NCI-H146 (cell line): Measurements from ENCODE around the gene KPTN.
A peak's percentile ranks its signal among the peaks of the same experiment; 100 is the strongest.

Source experiments
- DNase-seq: peaks from one replicate; lab custom pipeline; 2025; lab: John Stamatoyannopoulos, UW

KPTN gene

DNA sequence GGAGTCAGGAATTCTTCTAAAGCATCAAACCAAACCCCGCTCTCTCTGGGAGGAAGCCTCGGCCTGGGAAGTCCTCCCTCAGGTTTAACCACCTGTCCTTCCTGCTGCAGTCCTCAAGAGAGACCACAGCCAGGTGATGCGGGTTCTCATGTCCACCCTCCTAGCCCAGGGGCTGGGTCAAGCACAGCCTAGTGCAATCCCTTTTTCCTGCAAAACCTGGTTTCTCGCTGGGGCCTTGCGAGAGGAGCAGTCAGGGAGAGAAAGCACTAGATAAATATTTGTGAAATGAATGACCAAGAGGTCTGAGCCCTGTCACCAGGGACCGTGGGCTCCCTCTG lies 14.7 kb downstream of the KPTN start:
- no peak for DNase-seq

- DNase-seq: no peak
These were observed 16.1 kb downstream of the KPTN start for GRCh38 chr19:47467914-47468313.

DNA sequence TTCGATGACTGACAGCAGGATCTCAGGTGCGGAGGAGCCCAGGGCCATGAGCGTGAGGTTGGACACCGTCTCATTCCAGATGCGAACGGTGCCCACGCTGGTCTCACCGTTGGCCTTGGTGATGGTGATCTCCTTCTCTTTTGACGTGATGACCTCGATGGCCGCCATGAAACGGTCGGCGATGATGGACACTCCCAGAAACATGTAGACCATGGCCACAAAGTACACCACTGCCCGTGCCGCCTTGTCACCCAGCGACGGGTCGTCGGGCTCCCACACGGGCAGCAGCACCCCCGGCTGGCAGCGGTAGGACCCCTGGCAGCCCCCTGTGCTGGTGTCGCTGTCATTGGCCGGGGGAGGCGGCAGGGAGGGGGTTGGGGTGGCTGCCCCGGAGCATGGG lies 18.1 kb downstream of the KPTN start:
- no peak for DNase-seq

- no peak for DNase-seq
These were observed 19.2 kb downstream of the KPTN start for GRCh38 chr19:47464675-47465419.

DNA sequence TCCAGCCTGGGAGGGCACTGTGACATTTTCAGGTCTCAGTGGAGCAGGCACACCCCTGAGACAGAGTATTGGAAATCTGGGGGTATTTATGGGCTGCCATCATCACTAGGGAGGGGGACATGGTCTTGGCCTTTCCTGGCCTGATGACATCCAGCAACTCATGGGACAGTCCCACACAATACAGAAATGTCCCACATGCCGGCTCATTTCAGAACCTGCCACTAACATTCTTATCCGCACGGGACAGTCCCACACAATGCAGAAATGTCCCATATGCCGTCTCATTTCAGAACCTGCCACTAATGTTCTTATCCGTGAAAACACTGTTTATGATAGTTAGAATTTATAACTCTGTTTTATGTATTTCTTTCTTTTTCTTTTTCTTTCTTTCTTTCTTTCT lies 22.1 kb downstream of the KPTN start:
- DNase-seq: no peak

GRCh38 chr19:47459477-47459876 lies 24.5 kb downstream of the KPTN start:
- no peak for DNase-seq

- no peak for DNase-seq
These were observed 25.3 kb downstream of the KPTN start for GRCh38 chr19:47458672-47459071.

GRCh38 chr19:47456721-47457474 lies 27.1 kb downstream of the KPTN start:
- no peak for DNase-seq

GRCh38 chr19:47450478-47450877 lies 33.5 kb downstream of the KPTN start:
- no peak for DNase-seq

DNA sequence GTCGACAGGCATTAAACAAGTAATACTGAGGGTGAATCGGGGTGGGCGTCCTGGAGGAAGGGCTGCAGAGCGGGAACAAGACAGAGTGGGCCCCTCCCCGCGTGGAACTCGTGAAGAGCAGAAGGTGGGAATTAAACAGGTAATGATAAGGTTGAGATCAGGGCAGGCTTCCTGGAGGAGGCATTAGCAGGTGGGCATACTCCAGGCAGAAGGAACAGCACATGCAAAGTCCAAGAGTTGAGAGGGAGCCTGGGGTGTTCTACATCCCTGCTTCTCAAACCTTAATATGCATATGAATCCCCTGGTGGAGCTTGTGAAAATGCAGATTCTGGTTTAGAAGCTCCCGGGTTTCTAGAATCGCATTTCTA lies 35.7 kb downstream of the KPTN start:
- DNase-seq: no peak

GRCh38 chr19:47447470-47448359 lies 36.3 kb downstream of the KPTN start:
- DNase-seq: peak; percentile 94

DNA sequence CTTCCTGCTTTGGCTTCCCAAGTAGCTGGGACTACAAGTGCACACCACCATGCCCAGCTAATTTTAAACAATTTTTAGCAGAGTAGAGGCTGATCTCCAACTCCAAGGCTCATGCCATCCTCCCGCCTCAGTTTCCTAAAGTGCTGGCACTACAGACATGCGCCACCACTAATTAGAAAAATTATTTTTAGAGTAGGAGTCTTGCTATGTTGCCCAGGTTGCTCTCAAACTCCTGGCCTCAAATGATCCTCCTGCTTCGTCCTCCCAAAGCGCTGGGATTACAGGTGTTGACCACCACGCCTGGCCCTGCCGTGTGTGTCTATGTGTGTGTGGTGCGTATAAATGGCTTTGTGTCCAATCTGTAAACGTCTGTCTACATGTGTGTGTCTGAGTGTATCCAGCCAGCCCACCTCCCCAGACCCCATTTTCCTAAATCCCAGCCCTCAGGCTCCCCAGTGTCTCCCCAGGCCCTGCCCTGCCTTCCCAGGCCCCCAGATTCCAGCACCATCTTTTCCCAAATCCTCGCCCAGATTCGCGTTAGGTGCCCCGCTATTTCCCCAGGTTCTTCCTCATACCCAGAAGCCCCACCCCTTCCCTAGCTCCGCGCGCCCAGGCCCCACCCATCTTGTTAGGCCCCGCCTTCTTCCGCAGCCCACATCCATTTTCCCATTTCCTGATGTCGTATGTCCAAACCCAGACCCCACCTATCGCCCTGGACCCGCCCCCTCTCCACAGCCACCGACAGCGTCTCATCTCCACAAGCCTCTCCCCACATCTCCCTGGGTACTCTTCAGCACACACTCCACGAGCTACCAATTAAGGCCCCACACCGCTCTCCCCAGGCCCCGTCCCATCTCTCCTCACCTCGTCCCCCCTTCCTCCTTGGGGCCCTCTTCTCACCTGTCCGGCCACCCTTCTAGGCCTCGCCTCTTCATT lies 37.2 kb downstream of the KPTN start:
- DNase-seq: peak; percentile 89

DNA sequence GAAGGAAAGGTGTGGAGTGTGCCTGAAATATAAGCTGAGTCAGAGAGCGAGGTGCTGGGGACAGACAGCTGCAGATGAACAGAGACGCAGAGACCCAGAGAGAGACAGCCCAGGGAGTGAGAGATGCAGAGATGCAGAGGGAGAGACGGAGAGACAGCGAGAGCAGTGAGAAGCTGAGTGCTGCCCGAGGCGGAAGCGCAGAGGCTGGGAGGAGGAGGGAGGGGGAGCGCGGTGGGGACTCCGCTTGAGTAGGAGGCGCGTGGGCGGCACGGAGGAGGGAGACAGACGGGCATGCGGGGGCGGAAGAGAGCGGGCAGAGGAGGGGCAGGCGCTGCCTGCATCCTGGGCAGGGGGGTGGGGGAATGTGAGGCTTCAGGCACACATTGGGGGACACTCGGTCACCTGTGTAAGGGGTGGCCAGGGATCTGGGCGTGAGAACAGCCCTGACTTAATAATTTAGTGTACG lies 38.0 kb downstream of the KPTN start:
- peak; percentile 77 for DNase-seq

DNA sequence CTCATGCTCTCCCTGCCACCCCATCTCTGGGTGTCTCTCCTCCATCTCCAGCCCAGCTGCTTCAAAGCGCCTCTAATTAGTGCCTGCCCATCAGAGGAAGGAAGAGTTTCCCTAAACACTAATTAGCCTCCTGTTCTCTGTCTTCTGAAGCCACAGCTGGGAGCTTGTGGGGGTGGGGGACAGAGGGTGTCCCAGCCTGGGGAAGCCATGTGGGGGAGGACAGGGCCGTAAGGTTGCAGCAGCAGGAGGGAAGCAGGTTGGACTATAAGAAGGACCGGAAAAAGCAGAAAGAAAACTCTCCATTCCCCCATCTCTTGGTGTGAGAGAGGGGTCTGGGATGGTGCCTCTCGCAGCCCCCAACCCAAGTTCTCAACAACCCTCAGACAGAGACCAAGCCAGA lies 38.5 kb downstream of the KPTN start:
- peak; percentile 33 for DNase-seq

DNA sequence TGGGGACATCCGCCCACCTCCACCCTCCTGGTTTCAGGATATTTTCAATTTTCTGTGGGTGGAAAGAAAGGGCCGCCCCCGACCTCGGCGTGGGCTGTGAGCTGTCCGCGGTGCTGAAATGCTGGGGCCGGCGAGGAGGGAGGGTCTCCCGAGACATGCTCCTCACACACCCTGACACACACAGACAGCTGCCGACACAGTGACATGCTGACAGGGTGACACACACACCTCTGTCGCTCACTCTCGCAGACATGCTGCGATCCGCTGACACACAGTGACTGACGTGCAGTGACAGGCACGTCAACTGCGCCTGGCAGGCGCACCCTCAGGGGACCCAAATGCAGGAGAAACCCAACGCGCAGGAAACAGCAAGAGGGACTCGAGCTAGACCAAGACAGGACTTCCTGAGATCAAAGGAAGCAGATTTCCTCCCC lies 39.6 kb downstream of the KPTN start:
- no peak for DNase-seq

DNA sequence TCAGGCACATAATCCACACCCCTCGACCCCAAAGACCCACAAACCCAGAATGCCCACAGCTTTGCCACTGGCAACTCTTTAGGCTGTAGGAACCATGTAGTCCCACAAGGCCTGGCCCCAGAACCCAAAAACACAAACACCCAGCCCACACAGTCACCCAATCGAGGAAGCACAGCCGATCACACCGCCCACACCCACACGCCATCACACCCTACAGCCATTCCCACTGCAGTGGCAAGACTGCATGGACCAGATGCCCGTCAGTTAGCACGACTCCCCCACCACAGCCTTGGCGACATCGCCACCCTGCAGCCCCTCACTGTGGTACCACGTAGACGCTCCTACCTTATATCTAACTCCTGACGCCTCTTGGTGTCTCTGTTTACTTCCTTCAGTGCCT lies 40.7 kb downstream of the KPTN start:
- DNase-seq: no peak

GRCh38 chr19:47438793-47439220 lies 45.2 kb downstream of the KPTN start:
- peak; percentile 28 for DNase-seq

DNA sequence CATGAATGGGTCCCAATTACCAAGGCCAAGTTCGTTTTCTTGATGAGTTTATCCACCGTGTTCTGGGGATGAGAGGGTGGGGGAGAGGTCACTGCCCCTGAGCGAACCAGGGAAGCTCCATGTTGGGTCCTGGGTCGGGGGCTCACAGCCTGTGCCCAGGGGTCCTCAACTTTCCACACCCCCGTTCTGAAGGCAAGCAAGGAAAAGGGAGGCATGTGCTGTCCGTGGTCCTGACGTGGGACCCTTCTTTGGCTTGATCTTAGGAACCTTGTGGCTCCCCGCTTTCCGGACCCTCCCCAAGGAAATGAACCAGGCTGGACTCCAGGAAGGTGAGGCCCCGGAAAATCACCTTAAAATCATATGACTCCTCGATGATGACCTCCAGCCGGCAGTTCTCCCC lies 46.5 kb downstream of the KPTN start:
- no peak for DNase-seq

DNA sequence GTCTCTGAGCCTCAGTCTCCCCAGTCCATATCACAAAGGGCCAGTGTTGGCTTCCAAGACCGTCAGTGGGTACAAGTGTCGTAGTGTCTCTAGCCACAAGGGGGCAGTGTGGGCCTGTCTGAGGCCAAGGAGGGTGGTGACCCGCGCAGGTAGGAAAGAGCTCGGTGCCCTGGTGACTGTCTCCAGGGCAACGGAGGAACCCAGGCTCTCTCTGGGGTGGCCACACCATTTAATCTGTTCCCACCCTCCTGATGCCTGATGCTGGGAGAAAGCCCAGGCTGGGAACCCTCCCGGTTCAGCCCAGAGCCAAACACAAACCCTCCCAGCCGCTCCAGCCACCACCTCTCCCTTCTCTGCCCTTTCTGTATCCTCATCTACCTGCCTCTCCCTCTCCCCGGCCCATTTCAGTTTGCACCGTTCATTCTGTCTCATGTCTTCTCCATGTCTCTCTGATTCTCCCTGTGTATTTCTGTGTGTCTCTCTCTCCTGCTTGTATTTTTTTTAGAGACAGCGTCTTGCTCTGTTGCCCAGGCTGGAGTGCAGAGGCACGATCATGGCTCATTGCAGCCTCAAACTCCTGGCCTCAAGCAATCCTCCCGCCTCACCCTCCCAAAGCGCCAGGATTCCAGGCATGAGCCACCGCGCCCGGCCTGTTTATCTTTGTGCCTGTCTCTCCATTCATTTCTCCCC lies 47.2 kb downstream of the KPTN start:
- peak; percentile 86 for DNase-seq

DNA sequence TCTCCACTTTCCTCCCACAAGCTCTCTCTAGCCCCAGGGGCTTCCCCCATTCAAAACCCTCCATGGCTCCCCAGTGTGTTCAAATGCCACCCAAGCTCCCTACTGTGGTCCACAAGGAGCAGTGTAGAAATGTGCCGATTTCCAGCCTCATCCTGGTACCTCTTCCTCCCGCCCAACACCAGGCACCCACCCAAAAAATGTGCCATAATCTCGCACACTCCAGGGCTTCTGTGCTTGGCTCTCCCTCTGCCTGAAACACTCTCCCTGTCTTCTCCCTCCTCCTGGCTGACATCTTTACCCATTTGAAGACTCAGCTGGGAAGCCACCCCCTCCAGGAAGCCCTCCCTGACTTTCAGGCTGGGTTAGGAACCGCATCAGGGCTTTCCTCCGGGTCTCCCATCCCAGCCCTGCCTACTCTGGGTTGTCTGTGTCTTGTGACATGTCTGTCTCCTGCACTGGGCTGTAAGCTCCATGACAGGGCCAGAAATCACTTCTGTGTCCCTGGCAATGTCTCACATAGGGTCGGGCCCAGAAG lies 48.1 kb downstream of the KPTN start:
- DNase-seq: no peak

DNA sequence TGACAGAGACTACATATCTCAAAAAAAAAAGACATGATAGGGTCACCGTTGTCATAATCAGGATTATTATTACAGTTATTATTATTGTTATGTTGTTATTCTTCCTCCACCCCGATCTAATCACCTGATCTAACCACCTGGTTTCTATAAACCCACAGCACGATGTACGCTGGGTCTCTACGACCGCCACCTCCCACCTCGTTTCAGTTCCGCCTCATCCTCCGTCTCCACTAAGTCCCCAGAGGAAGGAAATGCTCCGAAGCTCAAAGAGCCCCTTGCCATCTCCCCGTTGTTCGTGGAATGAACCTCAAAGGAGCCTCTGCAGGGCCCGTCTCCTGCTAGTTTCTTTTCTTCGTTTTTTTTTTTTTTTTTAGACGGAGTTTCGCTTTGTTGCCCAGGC lies 48.8 kb downstream of the KPTN start:
- DNase-seq: no peak
